HFFc6 (cell line): ENCODE measurements around the gene HLF. TPM values are rescaled to one million over a fixed set of nuclear protein-coding genes. Genes with fewer than 3 reads are reported as not detected.

Experiments
- DNase-seq: peaks from one replicate; pipeline ENCODE4 v3.0.0-alpha.2; 2018
- H3K27ac Mint-ChIP-seq: 2 replicates; pipeline ENCODE4 v1.8.0; 2020; ENCODE audit warnings: mild to moderate bottlenecking, mixed read lengths
- H3K27me3 Mint-ChIP-seq: 2 replicates; pipeline ENCODE4 v1.8.0; 2021; ENCODE audit warnings: mild to moderate bottlenecking, moderate library complexity, mixed read lengths; ENCODE audit not compliant: insufficient read depth
- H3K36me3 Mint-ChIP-seq: 2 replicates; pipeline ENCODE4 v1.8.0; 2021; ENCODE audit warnings: low read depth, mixed read lengths
- H3K4me1 Mint-ChIP-seq: 2 replicates; pipeline ENCODE4 v1.8.0; 2020; ENCODE audit warnings: low read depth, mixed read lengths
- H3K4me3 Mint-ChIP-seq: 2 replicates; pipeline ENCODE4 v1.8.0; 2020; ENCODE audit warnings: mild to moderate bottlenecking, moderate library complexity, mixed read lengths
- H3K9me3 Mint-ChIP-seq: 2 replicates; pipeline ENCODE4 v1.8.0; 2020; ENCODE audit warnings: mild to moderate bottlenecking, mixed read lengths
- total RNA-seq, 6 experiments: library from RNA; stranded (reverse); fragmentation: NEBNext Ultra II Directional; extraction: Animal tissue kit (Norgen Biotek cat#: 25700); gene quantifications; 2 replicates in 1 of 6; 3 replicates in 5 of 6; pipeline ENCODE4 v1.2.3, GENCODE V29; 2021
- TF ChIP-seq, protein P1 (sequence below): fragments of 200-600 bp; sonication (generic); IDR thresholded peaks from 2 replicates; pipeline ENCODE4 v1.5.0; 2021; ENCODE audit warnings: antibody characterized with exemption, mild to moderate bottlenecking

Gene HLF
- total RNA-seq, 6 experiments from 2014 or later, result not detected

DNA sequence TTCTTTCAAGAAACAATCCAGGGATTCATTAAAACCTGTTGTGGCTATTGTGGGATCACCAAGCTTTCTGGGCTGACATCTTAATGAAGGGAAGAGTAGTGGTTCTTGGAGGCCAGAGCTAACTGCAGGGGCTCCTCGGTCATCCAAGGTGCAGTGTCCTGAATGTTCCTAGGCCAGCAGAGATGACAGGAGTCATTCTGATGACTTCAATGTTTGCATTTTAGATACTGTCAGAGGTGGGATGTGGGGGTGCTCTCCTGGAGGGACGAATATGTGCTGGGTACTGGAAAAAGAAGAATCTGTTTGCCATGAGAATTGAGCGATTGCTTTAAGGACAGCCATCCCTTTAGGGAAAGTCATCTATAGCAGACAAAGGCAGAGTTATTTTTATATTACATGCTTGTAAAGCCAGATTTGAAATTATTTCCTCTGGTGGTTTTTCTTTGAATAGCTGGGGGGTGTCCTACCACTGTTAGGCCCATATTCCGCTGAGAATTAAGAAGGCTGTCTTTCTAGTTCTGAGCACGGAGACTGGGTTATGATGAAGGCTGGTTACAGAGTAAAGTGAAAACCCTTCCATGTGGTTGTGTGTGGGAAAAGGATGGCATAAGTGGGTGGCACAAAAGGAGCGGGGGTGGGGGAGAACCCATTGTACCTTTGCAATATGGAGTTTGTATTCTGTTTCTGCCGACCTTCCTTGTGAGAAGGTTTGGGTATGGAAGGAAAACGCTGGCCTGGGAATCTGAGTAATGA is 7.4 kb downstream of the HLF start:
- no peak for DNase-seq
- no peaks in the 10 kb centered on the region for H3K9me3 Mint-ChIP-seq
- H3K27me3 Mint-ChIP-seq, result peaks cover 17% of the 10 kb centered on the region
- no peak overlapping the region for H3K27ac Mint-ChIP-seq
- H3K36me3 Mint-ChIP-seq, result no peaks in the 10 kb centered on the region
- peaks cover 14% of the 10 kb centered on the region for H3K4me1 Mint-ChIP-seq
- H3K4me3 Mint-ChIP-seq, result no peak overlapping the region
- TF ChIP-seq, protein P1, sequence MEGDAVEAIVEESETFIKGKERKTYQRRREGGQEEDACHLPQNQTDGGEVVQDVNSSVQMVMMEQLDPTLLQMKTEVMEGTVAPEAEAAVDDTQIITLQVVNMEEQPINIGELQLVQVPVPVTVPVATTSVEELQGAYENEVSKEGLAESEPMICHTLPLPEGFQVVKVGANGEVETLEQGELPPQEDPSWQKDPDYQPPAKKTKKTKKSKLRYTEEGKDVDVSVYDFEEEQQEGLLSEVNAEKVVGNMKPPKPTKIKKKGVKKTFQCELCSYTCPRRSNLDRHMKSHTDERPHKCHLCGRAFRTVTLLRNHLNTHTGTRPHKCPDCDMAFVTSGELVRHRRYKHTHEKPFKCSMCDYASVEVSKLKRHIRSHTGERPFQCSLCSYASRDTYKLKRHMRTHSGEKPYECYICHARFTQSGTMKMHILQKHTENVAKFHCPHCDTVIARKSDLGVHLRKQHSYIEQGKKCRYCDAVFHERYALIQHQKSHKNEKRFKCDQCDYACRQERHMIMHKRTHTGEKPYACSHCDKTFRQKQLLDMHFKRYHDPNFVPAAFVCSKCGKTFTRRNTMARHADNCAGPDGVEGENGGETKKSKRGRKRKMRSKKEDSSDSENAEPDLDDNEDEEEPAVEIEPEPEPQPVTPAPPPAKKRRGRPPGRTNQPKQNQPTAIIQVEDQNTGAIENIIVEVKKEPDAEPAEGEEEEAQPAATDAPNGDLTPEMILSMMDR, result no peak

DNA sequence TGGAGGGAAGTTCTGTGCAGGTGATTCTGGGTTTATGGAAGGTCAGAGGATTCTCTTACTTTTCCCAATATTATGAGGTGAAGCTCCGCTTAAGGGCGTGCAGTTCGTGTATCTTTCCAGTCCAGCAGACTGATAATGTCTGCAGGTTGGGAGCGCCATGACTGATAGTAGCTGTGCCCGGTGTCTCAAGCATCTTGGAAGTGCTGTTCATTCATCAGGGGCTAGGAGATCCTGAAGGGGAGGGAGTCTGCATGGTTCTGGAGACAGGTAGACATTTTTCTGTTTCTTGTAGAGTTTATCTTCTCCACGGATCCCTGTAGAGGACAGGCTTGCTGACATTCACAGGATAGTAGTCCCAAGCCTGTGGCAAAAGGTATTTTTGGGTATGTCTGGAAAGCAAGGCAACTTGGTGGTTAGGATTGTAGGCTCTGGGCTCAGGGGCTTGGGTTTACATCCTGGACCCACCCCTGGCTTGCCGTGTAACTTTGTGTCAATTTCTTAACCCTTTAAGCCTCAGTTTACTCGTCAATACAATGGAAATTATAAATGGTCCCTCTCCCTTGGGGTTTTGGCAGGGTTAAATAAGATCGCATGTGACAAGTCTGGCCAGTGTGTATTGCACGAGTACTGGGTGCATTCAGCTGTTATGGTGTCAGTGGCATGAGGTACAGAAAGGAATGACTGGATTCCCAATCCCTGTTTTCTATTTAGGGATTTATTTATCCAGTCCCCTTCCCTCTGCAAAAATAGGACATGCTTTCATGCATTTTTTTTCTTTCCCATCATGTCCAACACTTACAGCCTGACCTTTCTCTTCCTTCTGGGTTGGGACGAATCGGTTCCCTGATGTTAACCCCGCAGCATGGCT is 8.2 kb downstream of the HLF start:
- H3K27ac Mint-ChIP-seq, result no peak overlapping the region
- H3K4me3 Mint-ChIP-seq, result no peak overlapping the region
- TF ChIP-seq, protein P1, result no peak
- no peaks in the 10 kb centered on the region for H3K9me3 Mint-ChIP-seq
- no peak for DNase-seq
- H3K27me3 Mint-ChIP-seq, result peaks cover 10% of the 10 kb centered on the region
- H3K36me3 Mint-ChIP-seq, result no peaks in the 10 kb centered on the region
- peaks cover 14% of the 10 kb centered on the region for H3K4me1 Mint-ChIP-seq

DNA sequence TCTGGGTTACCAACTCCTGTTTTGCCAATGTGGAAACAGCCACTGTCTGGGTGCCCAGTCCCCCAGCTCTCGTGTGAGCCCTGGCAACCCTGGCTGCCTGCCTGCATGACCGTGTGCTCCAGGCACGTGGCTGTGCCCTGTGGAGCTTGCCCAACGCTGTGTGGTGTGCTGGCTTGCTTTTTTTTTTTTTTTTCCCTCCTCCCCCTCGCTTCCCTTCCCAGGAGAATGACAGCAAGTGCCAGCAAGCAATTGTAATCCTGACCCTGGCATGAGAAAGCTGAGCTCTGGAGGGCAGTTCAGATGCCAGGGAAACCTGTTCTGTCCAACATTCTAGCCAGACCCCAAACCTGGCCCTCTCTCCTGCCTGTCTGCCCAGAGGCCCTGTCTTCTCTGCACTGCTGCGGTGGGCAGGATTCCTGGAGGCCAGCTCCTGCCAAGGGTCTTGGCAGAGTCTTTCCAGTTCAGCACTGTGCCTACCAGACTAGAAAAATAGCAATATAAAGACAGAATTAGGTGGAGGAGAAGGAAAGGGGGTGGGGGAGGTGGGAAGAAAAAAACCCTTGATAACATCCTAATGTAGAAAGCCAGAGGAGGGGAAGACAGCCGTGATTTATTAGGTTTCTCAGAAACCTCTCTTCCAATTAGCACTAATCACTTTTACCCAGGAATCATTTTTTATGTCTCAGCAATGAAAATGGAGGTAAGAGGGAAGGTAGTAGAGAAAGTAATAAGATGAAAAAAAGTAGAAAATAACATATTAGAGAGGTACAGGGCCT is 9.0 kb downstream of the HLF start:
- TF ChIP-seq, protein P1, result no peak
- Mint-ChIP-seq H3K4me3 (no peak overlapping the region; the same call in 1 of the 2 replicates), H3K9me3 (no peaks in the 10 kb centered on the region), H3K27me3 (peaks cover 8% of the 10 kb centered on the region), H3K27ac (no peak overlapping the region), H3K4me1 (peaks cover 14% of the 10 kb centered on the region), H3K36me3 (no peaks in the 10 kb centered on the region)
- peak; percentile 8 for DNase-seq

DNA sequence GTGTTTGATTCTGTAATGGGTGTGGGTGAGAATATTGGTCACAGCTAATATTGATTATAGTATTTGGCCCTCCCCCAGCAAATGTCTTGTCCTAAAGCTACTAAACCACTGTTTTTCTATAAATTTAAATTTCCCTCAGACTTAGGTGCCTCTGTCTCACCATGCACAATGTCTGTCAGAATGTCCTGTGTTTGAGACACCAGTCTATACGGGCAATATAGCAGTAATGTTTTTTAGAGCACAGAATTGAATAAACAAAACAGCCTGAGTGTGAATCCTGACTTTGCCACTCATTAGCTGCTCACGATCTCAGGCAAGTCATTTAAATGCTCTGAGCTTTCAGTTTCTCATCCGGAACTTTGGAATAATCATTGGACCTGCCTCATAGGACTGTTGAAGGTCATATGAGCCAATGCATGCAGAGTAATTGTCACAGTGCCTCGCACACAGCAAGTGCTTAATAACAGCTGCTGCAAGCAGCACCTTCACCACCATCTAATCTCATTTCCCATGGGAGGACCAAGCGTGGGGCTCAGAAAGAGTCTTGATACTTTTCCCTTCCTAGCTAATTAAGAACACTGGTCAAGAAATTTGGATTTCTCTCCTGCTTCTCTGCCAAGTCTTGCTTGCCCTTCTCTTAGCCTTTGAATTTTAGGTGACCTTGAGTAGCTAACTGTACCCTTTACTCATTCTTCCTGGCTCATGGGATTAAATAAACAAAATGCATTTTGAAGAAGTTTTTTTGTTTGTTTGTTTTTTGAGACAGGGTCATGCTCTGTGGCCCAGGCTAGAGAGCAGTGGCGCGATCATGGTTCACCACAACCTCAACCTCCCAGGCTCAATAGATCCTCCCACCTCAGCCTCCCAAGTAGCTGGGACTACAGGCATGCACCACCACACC is 9.8 kb downstream of the HLF start:
- TF ChIP-seq, protein P1, result no peak
- Mint-ChIP-seq H3K4me3 (no peak overlapping the region), H3K36me3 (no peaks in the 10 kb centered on the region), H3K9me3 (no peaks in the 10 kb centered on the region), H3K27ac (no peak overlapping the region), H3K4me1 (peaks cover 14% of the 10 kb centered on the region), H3K27me3 (peaks cover 8% of the 10 kb centered on the region)
- no peak for DNase-seq
